PFSK-1 (cell line): Measurements from ENCODE around the gene REEP5.

ENCODE experiments used
- FOXP2 ChIP-seq: optimal IDR thresholded peaks from 2 replicates; pipeline ENCODE3; 2011; ENCODE audit warnings: borderline replicate concordance, control low read depth, inconsistent platforms; ENCODE audit not compliant: insufficient read depth; ENCODE audit errors: extremely low read length, extremely low read depth
- POLR2AphosphoS5 ChIP-seq: IDR thresholded peaks from 2 replicates; pipeline ENCODE4 v1.6.1; 2012; ENCODE audit warnings: low read depth, mild to moderate bottlenecking, control low read depth, low read length, moderate library complexity
- REST ChIP-seq, 2 experiments: IDR thresholded peaks; 2 replicates each; pipeline versions ENCODE4 v1.6.1 to v1.8.0; 2011 to 2012; ENCODE audit warnings: low read depth in 2 of 2, low read length in 2 of 2, control low read depth in 1 of 2, inconsistent platforms in 1 of 2, mild to moderate bottlenecking in 1 of 2, moderate library complexity in 1 of 2; ENCODE audit not compliant: insufficient read depth in 1 of 2
- SIN3A ChIP-seq: IDR thresholded peaks from 2 replicates; pipeline ENCODE4 v1.6.1; 2012; ENCODE audit warnings: mild to moderate bottlenecking, low read length, moderate library complexity, borderline replicate concordance; ENCODE audit not compliant: insufficient read depth
- TAF1 ChIP-seq: IDR thresholded peaks from 2 replicates; pipeline ENCODE4 v1.6.1; 2012; ENCODE audit warnings: low read length, control low read depth, borderline replicate concordance; ENCODE audit not compliant: insufficient read depth

GRCh38 chr5:112931473-112931872, 9.4 kb upstream of the REEP5 start:
- TF ChIP-seq TAF1 (no peak), POLR2AphosphoS5 (no peak), REST (IDR thresholded peaks at IDR 0.05; ENCODE audit: insufficient read depth in 1 of 2, low read depth in 2 of 2, low read length in 2 of 2) (no peak), SIN3A (no peak), FOXP2 (no peak)
